Measurements from ENCODE around the gene ADAM15.

- TF ChIP-seq CTCF (conservative IDR thresholded peaks at IDR 0.05) (no peak), EZH2 (IDR thresholded peaks at IDR 0.05; ENCODE audit: low read depth) (no peak)
Observed at GRCh38 chr1:155064832-155065429, 13.8 kb downstream of the ADAM15 start.

All from PC-9 (cell line).